ENCODE results near the gene KIF21B. TPM values are rescaled to one million over a fixed set of nuclear protein-coding genes. Genes with fewer than 3 reads are reported as not detected.

The KIF21B gene
- total RNA-seq, 4 donors from 2014 or later = 1.2 to 1.9 (median 1.6) TPM

- H3K27me3 ChIP-seq = no peaks in the 10 kb centered on the region
- no peaks in the 10 kb centered on the region for H3K4me1 ChIP-seq
- WGBS, 2 donors (ENCODE audit: low coverage in 1 of 2) = 80% methylated on average over 2 of the region's 10 CpGs; no CpG with 5 or more reads in 1 of the 2 donors
- no peak overlapping the region for H3K4me3 ChIP-seq
- ATAC-seq = no peak
- no peak overlapping the region for H3K27ac ChIP-seq
- H3K9me3 ChIP-seq = no peaks in the 10 kb centered on the region
- no peak for TF ChIP-seq EP300 (IDR thresholded peaks at IDR 0.05)
- H3K36me3 ChIP-seq = peaks cover 0 to 52% of the 10 kb centered on the region in 2 donors
These were observed 32.4 kb downstream of the KIF21B start for GRCh38 chr1:200991097-200991614.

- Histone ChIP-seq H3K4me1 (no peaks in the 10 kb centered on the region), H3K27me3 (no peaks in the 10 kb centered on the region), H3K4me3 (no peak overlapping the region), H3K27ac (no peak overlapping the region), H3K36me3 (peaks cover 0 to 48% of the 10 kb centered on the region in 2 donors), H3K9me3 (no peaks in the 10 kb centered on the region)
- WGBS, 2 donors (ENCODE audit: low coverage in 1 of 2) = 100% methylated on average over 1 of the region's 9 CpGs; no CpG with 5 or more reads in 1 of the 2 donors
- ATAC-seq = no peak
- TF ChIP-seq EP300 (IDR thresholded peaks at IDR 0.05) (no peak), POLR2A (IDR thresholded peaks at IDR 0.05) (no peak), POLR2AphosphoS5 (IDR thresholded peaks at IDR 0.05) (no peak)
- TF ChIP-seq, protein P1, sequence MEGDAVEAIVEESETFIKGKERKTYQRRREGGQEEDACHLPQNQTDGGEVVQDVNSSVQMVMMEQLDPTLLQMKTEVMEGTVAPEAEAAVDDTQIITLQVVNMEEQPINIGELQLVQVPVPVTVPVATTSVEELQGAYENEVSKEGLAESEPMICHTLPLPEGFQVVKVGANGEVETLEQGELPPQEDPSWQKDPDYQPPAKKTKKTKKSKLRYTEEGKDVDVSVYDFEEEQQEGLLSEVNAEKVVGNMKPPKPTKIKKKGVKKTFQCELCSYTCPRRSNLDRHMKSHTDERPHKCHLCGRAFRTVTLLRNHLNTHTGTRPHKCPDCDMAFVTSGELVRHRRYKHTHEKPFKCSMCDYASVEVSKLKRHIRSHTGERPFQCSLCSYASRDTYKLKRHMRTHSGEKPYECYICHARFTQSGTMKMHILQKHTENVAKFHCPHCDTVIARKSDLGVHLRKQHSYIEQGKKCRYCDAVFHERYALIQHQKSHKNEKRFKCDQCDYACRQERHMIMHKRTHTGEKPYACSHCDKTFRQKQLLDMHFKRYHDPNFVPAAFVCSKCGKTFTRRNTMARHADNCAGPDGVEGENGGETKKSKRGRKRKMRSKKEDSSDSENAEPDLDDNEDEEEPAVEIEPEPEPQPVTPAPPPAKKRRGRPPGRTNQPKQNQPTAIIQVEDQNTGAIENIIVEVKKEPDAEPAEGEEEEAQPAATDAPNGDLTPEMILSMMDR (IDR thresholded peaks at IDR 0.05) = no peak
These were observed 33.4 kb downstream of the KIF21B start for GRCh38 chr1:200990114-200990513.

- Histone ChIP-seq H3K4me1 (no peaks in the 10 kb centered on the region), H3K9me3 (no peaks in the 10 kb centered on the region), H3K4me3 (no peak overlapping the region), H3K36me3 (peaks cover 0 to 48% of the 10 kb centered on the region in 2 donors), H3K27me3 (no peaks in the 10 kb centered on the region), H3K27ac (no peak overlapping the region)
- ATAC-seq = no peak
- WGBS, 2 donors (ENCODE audit: low coverage in 1 of 2) = 83% methylated on average over 2 of the region's 4 CpGs; no CpG with 5 or more reads in 1 of the 2 donors
- TF ChIP-seq, protein P1 (IDR thresholded peaks at IDR 0.05) = no peak
- no peak for TF ChIP-seq POLR2AphosphoS5 (IDR thresholded peaks at IDR 0.05)
- no peak for TF ChIP-seq EP300 (IDR thresholded peaks at IDR 0.05)
- no peak for TF ChIP-seq POLR2A (IDR thresholded peaks at IDR 0.05)
These were observed 34.2 kb downstream of the KIF21B start for GRCh38 chr1:200989337-200989736.

GRCh38 chr1:200988693-200989092, 34.8 kb downstream of the KIF21B start:
- ATAC-seq = no peak
- Histone ChIP-seq H3K27ac (no peak overlapping the region), H3K4me3 (no peak overlapping the region), H3K4me1 (no peaks in the 10 kb centered on the region), H3K36me3 (peaks cover 0 to 48% of the 10 kb centered on the region in 2 donors), H3K9me3 (no peaks in the 10 kb centered on the region), H3K27me3 (no peaks in the 10 kb centered on the region)
- TF ChIP-seq POLR2A (IDR thresholded peaks at IDR 0.05) (no peak), POLR2AphosphoS5 (IDR thresholded peaks at IDR 0.05) (no peak), EP300 (IDR thresholded peaks at IDR 0.05) (no peak)
- TF ChIP-seq, protein P1 (IDR thresholded peaks at IDR 0.05) = no peak
- WGBS, 2 donors (ENCODE audit: low coverage in 1 of 2) = 100% methylated on average over 1 of the region's 9 CpGs; no CpG with 5 or more reads in 1 of the 2 donors

GRCh38 chr1:200985481-200985880, 38.0 kb downstream of the KIF21B start:
- Histone ChIP-seq H3K9me3 (no peaks in the 10 kb centered on the region), H3K27ac (no peak overlapping the region), H3K4me1 (no peaks in the 10 kb centered on the region), H3K36me3 (peaks cover 0 to 38% of the 10 kb centered on the region in 2 donors), H3K4me3 (no peak overlapping the region), H3K27me3 (no peaks in the 10 kb centered on the region)
- ATAC-seq = no peak
- no peak for TF ChIP-seq POLR2A (IDR thresholded peaks at IDR 0.05)
- TF ChIP-seq POLR2AphosphoS5 (IDR thresholded peaks at IDR 0.05) = no peak
- no peak for TF ChIP-seq EP300 (IDR thresholded peaks at IDR 0.05)
- TF ChIP-seq, protein P1 (IDR thresholded peaks at IDR 0.05) = no peak
- 92 to 100% methylated on average over 1 of the region's 1 CpG for WGBS, 2 donors (ENCODE audit: low coverage in 1 of 2)
